GM19395 (cell line): ENCODE results near the gene CCNI.
"Not testable (repeated sequence)": the region's sequence is repeated elsewhere in the genome, so short reads cannot be mapped to it uniquely, and the experiment has no call there.

Source experiments
- ATAC-seq: cut with Tn5 transposase; IDR thresholded peaks from one replicate; pipeline ENCODE4 v1.9.1; 2021; ENCODE audit warnings: mild to moderate bottlenecking, moderate library complexity; ENCODE audit not compliant: unreplicated experiment

CCNI gene

DNA sequence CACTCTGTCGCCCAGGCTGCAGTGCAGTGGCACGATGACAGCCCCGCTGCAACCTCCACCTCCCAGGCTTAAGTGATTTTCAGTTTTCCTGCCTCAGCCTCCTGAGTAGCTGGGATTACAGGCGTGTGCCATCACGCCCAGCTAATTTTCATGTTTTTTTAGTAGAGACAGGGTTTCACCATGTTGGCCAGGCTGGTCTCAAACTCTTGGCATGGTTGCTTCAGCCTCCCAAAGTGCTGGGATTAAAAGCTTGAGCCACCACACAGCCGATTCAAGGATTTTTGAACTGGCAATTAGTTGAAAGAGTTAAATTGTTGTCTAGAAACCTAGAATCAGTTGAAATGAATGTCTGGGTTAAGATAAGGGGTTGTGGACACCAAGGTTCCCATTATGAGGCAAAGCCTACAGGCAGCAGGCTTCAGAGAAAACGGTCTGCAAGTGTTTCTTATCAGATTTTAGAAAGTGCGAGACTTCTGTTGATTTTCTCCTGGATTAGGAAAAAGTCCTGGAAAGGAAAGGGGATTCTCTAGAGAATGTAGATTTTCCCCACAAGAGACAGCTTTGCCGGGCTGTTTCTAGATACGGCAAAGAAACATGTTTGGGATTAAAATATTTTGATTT, 8.3 kb upstream of the CCNI start:
- no peak for ATAC-seq

DNA sequence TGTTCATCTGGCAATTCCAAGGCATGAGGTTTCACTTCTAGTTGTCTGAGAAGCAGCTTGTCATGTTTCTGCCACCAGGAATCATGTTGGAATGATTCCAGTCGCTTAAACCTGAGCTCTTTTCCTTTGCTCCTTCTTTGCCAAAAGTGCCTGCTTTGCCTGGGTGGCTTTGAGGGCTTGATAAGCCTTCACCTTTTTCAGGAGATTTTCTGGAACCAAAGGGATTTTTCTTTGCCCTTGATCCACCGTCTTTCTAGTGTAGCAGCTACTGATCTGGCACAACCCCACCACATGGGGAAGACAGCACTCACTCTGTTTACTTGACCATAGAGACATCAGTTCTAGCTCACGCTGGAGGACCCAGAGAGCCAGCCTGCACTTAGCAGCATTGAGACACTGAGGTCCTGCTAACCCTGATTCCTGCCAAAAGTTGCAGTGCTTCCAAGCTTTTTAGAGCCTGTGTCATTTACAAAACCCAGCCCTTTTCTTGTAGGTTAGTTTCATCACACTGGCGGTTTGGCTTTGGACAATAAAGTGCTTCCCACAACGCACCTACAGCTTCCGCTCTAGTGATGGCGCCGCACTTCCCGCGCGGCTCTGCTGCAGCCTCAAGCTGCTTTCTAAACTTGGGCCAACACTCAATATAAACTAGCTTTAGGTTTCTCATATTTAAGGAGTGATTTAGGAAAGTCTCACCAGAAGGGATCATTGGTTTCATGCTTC, 7.3 kb upstream of the CCNI start:
- no peak for ATAC-seq

DNA sequence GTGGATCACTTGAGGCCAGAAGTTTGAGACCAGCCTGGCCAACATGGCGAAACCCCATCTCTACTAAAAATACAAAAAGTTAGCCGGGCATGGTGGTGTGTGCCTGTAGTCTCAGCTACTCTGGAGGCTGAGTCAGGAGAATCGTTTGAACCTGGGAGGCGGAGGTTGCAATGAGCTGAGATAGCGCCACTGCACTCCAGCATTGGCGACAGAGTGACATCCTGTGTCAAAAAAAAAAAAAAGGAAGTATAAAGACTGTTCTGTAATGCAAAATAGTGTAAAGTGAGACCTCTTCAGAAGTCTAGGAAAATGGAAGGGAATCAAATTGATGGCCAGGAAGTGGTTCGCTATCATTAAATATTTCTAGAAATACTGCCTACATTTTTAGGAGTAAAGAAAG, 5.0 kb upstream of the CCNI start:
- not testable (repeated sequence) for ATAC-seq

DNA sequence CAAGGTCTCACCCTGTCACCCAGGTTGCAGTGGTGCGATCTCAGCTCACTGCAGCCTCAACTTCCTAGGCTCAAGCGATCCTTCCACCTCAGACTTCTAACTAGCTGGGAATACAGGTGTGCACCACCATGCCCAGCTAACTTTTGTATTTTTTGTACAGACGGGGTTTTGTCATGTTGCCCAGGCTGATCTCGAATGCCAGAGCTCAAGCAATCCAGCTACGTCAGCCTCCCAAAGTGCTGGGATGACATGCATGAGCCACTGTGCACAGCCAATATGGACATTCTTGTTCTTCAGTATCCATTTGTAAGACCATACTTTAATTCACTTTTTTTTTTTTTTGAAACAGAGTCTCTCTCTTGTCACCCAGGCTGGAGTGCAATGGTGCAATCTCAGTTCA, 3.5 kb upstream of the CCNI start:
- no peak for ATAC-seq

DNA sequence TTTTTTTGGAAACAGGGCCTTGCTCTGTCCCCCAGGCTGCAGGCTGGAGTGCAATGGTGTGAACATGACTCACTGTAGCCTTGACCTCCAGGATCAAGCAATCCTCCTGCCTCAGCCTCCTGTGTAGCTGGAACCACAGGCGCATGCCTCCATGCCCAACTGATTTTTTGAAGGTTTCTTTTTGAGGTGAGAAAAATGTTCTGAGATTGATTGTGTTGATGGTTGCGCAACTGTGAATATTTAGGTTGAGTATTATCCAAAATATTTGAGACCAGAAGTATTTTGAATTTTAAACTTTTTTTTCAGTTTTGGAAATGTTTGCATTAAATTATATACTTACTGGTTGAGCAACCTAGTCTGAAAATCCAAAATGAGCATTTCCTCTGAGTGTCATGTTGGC, 2.6 kb upstream of the CCNI start:
- no peak for ATAC-seq

DNA sequence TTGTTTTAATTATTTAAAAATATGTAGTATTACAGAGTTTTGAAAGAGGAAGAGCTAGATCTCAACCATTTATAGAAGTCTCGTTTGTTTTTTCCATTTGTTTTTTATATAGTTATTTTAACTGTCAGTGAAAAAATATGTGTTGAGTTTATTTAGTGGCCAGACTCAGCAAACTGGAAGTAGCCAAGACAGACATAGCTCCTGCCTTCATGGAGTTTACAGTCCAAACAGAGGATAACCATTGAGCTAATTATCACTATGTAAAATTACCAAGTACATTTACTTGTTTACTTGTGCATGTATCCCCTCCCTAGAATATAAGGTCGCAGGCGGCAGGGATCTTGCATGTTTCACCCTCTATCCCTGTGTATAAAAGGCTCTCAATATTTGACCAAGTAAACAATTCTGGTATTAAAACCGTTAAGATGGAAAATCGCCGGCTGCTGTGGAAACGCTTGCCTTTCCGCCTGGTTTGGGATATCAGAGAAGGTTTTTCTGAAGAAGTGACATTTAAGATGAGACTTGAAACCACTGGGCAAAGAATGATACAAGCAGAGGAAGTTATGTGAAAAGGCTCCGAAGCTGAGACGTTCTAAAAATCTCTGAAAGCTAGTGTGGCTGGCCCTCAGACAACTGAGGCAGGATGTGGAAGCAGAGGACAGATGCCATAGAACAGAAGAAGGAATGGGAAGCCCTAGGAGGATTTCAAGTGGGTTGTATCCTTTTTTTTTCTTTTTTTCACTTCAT, 1.3 kb upstream of the CCNI start:
- ATAC-seq = no peak

DNA sequence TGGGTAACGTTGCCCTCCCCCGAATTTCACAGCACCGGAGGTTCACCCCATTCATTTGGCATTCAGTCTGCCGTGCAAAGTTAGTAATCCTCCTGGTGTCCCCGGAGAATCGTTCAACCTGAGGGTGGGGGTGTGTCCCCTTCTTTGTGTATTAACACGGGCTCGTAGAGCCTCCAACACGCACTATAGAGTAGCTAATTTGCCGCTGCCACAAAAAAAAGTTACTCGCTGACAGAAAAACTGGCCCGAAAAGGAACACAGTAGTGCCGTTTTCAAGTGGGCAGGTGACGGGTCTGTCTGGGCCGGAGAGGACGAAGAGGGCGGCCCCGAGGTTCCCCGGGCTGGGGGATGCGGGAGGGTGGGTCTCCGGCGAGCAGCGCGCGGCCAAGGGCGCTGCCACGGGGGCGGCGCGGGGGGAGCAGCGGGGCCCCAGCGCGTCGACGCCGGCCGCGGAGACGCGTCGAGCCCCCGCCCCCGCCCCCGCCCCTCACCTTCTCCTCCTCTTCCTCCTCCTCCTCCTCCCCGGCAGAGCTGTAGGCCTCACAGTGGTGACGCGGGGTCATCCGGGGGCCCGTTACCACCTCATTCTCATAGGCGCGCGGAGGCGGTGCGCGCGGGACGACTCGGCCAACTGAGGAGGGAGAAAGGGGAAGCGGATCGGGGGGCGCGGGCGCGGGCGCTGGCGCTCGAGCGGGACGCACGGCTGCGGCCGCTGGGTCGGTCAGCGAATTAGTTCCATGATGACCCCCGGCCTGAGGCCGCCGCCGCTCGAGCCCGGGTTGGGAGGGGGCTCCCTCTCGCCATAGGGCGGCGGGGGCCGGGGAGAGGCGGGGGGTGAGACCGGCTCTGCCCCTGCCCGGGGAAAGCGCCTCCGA, 571 bp downstream of the CCNI start:
- peak; percentile 59 for ATAC-seq

DNA sequence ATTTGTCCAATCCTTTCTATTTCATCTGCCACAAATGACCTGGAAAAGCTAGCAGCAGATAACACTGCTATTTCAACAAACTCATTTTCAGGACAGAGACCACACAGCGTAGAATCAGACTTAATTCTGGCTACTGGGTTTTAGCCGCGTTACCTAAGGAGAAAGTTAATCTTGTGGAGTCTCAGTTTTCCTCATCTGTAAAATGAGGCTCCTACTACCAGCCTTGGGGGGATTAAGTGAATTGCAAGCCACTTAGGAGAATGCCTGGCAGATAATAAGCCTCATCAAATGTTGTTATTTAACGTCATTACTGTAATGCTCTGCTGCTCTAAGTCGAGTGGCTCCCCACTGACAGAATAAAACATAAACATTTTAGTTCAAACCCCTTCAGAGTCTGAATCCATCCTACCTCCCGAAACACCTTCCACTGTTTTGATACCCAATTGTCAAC, 1.4 kb downstream of the CCNI start:
- ATAC-seq = no peak

DNA sequence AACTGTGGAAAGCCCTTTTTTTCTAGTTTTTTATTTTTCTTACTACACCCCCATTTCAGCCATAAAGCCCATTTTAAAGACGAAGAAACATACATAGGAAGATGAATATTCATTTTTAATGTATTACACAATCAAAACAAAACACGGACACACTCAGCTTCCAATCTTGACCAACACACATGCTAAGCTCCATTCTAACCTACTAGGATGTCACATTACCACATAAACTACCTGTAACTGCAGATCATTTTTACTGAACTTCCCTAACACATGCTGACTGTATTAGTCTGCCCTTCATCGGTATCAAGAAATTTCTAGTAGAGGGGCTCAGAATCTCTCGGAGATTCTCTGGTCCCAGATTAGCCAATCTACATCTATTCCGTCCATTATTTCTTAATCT, 1.8 kb downstream of the CCNI start:
- ATAC-seq = no peak

DNA sequence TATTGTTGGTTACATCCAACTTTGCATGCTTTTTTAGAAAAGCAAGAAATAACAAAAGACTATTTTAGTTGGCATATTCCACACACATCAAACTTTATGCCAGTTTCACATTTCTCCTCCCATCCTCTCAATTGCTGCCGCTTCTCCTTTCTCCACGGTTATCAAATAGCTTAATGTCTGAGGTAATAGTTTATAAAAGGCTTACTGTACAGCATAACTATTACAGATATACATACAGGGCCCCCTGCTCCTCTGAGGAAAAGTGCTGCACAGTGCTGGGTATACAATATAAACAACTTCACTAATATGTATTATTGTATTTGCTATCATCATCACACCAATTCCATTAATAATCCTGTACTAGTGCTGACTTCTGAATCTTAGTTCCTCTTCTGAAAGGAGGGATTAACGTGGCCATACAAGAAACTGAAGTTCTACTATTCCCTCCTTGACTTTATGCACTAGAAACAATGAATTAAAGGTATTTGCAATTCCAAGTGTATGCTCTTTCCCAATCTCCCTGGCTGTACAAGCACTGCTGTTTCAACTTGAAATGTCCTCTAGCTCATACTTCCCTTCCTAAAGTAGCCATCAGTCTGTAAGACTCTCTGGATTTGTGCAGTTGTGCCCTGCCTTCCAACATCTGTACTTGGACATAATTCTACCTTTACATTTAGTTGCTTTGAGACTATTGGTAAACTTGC, 2.5 kb downstream of the CCNI start:
- no peak for ATAC-seq

DNA sequence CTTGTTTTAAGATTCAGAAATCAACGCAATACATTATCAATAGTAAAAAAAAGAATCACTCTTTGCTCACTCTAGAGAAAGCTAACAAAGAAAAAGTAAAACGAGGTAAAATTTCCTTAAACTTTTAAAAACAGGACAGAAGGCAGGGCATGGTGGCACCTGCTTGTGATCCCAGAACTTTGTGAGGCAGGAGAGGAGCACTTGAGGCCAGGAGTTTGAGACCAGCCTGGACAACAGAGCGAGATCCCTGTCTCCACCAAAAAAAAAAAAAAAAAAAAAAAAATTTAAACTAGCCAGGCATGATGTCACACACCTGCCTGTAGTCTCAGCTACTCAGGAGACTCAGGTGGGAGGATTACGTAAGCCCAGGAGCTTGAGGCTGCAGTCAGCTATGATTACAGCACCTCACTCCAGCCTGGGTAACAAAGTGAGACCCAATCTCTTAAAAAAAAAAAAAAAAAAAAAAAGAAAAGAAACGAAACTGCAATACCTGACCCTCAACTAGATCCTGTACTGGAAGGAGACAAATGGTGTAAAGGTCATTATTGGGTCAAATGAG, 3.5 kb downstream of the CCNI start:
- ATAC-seq = no peak

DNA sequence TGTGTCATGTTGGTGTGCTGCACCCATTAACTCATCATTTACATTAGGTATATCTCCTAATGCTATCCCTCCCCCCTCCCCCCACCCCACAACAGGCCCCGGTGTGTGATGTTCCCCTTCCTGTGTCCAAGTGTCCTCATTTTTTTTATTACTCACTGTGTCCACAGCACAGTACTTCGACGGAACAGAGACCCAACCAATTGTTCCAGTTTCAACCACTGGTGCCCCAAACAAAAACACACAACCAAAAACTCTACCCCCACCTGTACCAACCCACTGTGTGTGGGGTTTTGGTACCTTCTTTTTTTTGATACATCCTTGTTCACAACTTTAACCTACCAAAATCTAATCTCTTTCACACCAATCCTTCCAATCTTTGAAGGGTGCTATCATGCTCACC, 6.3 kb downstream of the CCNI start:
- ATAC-seq = not testable (repeated sequence)

DNA sequence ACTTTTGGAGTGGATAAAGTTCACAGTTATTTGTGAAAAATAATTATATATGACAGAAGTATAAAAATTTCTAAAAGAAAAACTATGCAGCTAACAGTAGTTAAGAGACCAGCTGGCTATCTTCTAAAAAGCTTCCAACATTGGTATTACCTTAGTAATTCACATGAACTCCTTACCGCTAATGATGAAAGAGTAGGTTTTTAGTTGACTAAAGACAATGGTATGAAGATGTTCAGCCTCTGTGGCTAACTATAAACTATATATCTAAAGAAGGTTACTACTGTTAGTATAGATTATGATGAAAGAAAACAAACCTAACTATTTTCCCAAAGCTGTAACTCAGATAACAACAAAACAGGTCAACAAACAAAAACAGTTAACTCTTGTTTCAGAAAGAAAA, 10.4 kb downstream of the CCNI start:
- ATAC-seq = no peak

DNA sequence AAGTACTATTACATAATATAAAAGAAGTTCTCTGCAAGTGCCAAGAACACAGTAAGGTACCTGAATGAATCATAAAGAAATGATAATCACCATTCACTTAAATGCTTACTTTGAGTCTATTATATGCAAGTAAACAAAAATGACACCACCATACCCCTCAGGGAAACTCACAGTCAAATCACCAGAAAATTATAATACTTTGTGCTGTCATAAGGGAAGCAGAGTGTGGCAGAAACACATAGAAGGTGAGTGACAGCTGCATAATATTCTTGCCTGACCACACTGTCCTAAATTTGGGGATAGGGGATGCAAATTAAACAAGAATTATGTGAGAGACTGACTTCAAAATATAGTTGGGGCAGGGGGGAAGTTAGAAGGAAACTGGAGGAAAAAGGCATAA, 12.9 kb downstream of the CCNI start:
- ATAC-seq = no peak

DNA sequence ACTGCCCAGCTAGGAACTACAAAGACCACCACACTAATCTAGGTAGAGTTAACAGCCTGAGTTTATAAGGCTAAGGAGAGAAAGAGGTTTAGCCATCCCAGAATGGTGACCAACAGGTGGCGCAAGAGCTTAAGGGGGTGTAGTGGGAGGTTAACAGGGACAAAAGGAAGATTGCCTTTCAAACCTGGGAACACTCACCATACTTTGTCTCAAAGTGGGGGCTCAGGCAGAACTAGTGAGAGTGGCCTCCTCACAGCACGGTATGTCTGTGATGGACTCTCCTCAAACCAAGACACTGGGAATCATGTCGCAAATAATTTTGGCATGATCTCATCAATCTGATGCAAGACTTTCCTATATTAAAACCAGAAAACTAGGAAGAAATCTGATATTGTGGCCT, 23.4 kb downstream of the CCNI start:
- peak; percentile 63 for ATAC-seq

DNA sequence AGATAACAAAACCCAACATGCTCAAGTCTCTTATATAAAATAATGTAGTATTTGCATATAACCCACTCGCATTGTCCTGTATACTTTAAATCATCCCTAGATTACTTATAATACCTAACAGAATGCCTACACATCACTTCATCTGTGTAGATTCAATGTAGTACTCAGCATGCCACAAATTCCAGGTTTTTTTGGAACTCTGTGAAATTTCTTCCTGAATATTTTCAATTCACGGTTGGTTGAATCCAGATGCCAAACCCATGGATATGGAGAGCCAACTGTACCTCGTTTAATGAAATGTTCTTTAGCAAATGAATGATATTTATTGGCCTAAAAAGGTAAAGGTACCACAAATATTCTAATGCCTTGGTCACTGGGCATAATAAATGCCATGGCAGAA, 24.8 kb downstream of the CCNI start:
- no peak for ATAC-seq

DNA sequence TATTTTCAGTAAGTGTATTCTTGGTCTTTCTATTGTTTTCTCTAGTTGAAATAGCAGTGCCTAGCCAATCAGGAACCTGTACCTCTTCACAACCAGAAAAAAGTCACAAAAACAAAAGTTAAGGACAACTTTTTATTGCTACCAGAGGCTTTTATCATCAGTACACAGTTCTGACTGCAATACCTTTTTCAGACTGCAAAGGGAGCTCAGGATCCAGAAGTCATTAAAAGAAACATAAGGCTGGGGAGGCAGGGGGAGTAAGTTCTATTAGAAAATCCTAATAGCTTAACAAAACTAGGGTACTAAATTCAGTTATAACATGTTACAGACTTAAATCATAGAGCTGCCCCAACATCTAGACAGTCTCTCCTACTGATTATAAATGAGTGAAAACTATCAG, 28.8 kb downstream of the CCNI start:
- ATAC-seq = no peak

DNA sequence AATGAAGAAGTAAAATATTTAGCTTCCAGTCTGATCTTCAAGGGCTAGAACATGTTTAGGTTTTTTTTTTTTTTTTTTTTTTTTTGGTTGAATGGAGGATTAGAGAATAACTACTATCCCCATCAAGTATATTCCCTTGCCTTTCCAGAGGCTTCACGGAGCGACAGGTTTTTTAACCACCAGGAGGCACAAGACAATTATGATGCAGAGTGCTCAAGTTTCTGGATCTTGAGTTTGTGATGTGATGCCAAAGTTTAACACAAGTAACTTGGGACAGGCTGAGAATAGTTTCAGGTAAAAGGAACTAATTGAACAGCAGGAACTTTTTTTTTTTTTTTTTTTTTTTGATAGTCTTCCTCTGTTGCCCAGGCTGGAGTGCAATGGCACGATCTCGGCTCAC, 30.3 kb downstream of the CCNI start:
- ATAC-seq = no peak

DNA sequence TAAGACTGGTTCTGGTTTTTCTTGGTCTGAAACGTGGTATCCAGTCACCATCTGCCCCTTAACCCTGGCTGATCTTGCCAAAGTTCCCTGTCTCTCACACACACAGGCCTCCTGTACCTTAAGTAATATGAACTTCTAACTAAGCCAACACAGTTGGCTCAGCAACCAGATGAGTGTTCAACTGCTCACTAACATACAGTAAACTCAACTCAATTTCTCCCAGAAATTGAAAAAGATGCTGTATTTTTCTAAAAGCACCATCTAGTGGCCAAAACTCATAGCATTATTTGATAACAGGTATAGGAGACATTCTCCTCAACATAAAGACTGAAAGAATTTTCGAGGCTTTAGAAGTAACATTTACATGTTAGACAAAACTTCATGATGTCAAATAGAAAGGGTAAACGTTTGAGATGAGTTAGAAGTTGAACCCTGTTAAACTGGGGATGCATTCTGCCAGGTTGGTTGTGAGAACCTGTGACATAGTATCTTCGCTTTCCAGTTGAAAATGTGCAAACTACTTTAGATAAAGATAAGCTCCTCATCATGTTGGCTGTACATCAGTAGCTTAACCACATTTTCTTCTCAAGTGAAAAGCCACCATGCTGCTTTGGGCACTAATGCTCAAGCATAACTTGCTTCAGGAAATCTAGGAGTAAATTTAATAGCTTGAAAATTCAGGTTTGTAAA, 31.2 kb downstream of the CCNI start:
- ATAC-seq = no peak
